ENCODE results near the gene MAP2K7.
"Not testable (repeated sequence)": the region's sequence is repeated elsewhere in the genome, so short reads cannot be mapped to it uniquely, and the experiment has no call there.

The MAP2K7 gene

GRCh38 chr19:7883796-7884570, 19.7 kb upstream of the MAP2K7 start:
- no peak for DNase-seq (ENCODE audit: low spot score)

- DNase-seq (ENCODE audit: low spot score), result no peak
These were observed 17.9 kb upstream of the MAP2K7 start for GRCh38 chr19:7885818-7886217.

DNA sequence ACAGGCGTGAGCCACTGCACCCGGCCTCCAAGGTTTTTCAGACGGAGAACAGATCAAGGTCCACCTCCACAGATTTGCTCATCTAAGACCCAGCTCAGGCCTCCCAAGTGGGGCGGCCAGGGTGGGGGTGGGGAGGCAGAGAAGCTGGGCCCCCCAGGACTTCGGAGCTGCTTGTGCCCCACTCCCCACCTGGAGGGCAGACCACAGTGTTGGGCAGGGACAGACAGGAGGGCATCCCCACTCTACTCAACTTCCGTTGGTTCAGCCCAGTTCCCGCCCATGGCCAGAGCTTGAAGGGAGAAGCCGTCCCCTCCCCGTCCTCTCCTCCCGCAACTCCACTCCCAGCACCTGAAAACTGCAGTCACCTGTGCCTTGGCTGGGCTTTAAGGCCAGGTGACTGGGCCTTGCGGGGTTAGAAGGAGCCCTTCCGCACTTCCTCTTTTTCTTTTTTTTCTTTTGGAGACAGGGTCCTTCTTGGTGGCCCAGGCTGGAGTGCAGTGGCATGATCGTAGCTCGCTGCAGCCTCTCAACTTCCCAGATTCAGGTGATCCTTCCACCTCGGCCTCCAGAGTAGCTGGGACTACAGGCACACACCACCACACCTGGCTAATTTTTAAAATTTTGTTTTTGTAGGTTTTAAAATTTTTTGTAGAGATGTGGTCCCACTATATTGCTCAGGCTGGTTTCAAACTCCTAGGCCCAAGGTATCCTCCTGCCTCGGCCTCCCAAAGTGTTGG, 16.1 kb upstream of the MAP2K7 start:
- no peak for DNase-seq (ENCODE audit: low spot score)

GRCh38 chr19:7888145-7888825, 15.4 kb upstream of the MAP2K7 start, which contains the start of gene LRRC8E:
Gene LRRC8E (plus strand): TSS chr19:7888510. CDS start chr19:7895604, 7,094 bp downstream.
- no peak for DNase-seq (ENCODE audit: low spot score)

- no peak for DNase-seq (ENCODE audit: low spot score)
These were observed 14.9 kb upstream of the MAP2K7 start for GRCh38 chr19:7888826-7889217.

DNA sequence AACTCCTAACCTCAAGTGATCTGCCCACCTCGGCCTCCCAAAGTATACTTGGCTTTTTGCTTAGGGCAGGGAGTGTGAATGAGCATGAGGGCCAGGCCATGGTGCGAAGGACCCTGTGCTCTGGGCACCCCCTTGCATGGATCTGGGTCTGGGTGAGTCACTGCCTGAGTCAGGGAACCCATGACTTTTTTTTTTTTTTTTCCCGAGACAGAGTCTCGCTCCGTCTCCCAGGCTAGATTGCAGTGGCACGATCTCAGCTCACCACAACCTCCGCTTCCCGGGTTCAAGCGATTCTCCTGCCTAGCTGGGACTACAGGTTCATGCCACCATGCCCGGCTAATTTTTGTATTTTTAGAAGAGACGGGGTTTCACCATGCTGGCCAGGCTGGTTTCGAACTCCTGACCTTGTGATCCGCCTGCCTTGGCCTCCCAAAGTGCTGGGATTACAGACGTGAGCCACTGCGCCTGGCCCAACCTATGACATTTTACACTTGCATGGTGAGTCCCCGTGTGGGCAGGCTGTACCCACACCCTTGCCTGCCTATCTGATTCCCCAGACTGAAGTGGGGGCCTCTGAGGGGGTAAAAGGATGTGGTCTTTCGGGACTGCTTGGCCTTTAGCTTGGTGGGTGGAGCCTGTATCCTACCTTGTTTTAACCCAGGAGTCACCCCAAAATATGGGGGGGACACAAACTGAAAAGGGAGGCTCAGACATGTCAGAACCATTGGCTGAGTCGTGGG, 10.1 kb upstream of the MAP2K7 start:
- not testable (repeated sequence) for DNase-seq (ENCODE audit: low spot score)

GRCh38 chr19:7894612-7895309, 8.9 kb upstream of the MAP2K7 start:
- no peak for DNase-seq (ENCODE audit: low spot score)

GRCh38 chr19:7895565-7895964, 8.1 kb upstream of the MAP2K7 start:
- DNase-seq (ENCODE audit: low spot score), result no peak

- DNase-seq (ENCODE audit: low spot score), result no peak
These were observed 6.4 kb upstream of the MAP2K7 start for GRCh38 chr19:7897292-7897691.

GRCh38 chr19:7898967-7899366, 4.7 kb upstream of the MAP2K7 start:
- DNase-seq (ENCODE audit: low spot score), result no peak

DNA sequence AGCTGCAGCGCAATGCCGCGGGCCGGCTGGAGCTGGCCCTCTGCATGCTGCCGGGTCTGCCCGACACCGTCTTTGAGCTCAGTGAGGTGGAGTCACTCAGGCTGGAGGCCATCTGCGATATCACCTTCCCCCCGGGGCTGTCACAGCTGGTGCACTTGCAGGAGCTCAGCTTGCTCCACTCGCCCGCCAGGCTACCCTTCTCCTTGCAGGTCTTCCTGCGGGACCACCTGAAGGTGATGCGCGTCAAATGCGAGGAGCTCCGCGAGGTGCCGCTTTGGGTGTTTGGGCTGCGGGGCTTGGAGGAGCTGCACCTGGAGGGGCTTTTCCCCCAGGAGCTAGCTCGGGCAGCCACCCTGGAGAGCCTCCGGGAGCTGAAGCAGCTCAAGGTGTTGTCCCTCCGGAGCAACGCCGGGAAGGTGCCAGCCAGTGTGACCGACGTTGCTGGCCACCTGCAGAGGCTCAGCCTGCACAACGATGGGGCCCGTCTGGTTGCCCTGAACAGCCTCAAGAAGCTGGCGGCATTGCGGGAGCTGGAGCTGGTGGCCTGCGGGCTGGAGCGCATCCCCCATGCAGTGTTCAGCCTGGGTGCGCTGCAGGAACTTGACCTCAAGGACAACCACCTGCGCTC, 3.8 kb upstream of the MAP2K7 start:
- no peak for DNase-seq (ENCODE audit: low spot score)

- no peak for DNase-seq (ENCODE audit: low spot score)
These were observed 3.2 kb upstream of the MAP2K7 start for GRCh38 chr19:7900401-7900870.

DNA sequence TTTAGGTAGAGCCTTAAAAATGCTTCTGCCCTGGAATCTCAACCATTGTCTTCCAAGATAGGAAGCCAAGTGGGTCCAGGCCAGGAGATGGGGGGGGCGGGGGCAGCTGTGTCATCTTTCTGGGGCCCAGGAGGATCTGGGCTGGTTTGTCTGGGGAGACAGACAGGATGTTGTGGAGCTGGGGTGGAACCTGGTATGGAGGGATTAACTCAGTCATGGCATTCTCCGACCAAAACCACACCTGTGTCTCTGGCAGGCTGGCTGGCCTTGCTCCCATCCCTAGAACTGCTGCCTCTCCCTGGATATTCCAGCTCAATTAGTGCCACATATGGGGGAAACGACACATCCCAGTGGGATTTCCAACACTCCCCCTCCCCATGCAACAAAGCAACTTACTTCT, 2.7 kb upstream of the MAP2K7 start:
- no peak for DNase-seq (ENCODE audit: low spot score)

- DNase-seq (ENCODE audit: low spot score), result no peak
These were observed 2.3 kb upstream of the MAP2K7 start for GRCh38 chr19:7901337-7901736.

- no peak for DNase-seq (ENCODE audit: low spot score)
These were observed 857 bp upstream of the MAP2K7 start for GRCh38 chr19:7902796-7903243.

GRCh38 chr19:7904074-7905020, 670 bp downstream of the MAP2K7 start:
- peak; percentile 36 for DNase-seq (ENCODE audit: low spot score)

- DNase-seq (ENCODE audit: low spot score), result no peak
These were observed 1.6 kb downstream of the MAP2K7 start for GRCh38 chr19:7905268-7905667.

- no peak for DNase-seq (ENCODE audit: low spot score)
These were observed 2.2 kb downstream of the MAP2K7 start for GRCh38 chr19:7905859-7906258.

DNA sequence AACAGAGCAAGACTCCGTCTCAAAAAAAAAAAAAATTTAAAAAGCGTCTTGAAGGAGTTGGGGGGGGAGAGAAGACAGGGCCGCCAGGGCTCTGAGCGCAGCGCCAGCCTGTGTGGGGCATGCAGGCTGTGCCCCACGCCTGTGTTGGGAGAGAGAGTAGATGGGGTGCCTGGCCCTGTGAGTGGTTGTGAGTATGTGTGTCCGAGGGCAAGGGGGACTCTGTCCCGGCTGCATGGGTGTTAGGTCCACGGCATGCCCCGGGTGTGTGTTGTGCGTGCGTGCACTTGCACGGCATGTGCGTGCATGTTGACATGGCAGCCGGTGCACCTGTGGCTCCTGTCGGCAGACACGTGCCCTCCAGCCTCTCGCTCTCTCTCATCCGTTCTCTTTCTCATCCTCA, 3.4 kb downstream of the MAP2K7 start:
- DNase-seq (ENCODE audit: low spot score), result no peak

GRCh38 chr19:7907544-7907943, 3.9 kb downstream of the MAP2K7 start:
- DNase-seq (ENCODE audit: low spot score), result no peak
